Stimulated activated CD8-positive, alpha-beta memory T cell treated with anti-CD3 and anti-CD28 coated beads, Interleukin-12 subunit alpha, Interleukin-12 subunit beta, amount 100 ng/mL, for 1 hour (primary cell): ENCODE measurements around the gene RSL1D1.
"Not testable (repeated sequence)": the region's sequence is repeated elsewhere in the genome, so short reads cannot be mapped to it uniquely, and the experiment has no call there.

Source experiments
- DNase-seq: peaks from one replicate; pipeline ENCODE4 v3.0.0-alpha.2; 2020; ENCODE audit warnings: low read depth

RSL1D1 gene

GRCh38 chr16:11797166-11797956 is 54.0 kb downstream of the RSL1D1 start, which contains the start of gene ZC3H7A:
Gene ZC3H7A, minus strand, starts transcription at chr16:11797258. Its CDS starts 14,904 bp downstream, at chr16:11782354.
- peak; percentile 86 for DNase-seq

DNA sequence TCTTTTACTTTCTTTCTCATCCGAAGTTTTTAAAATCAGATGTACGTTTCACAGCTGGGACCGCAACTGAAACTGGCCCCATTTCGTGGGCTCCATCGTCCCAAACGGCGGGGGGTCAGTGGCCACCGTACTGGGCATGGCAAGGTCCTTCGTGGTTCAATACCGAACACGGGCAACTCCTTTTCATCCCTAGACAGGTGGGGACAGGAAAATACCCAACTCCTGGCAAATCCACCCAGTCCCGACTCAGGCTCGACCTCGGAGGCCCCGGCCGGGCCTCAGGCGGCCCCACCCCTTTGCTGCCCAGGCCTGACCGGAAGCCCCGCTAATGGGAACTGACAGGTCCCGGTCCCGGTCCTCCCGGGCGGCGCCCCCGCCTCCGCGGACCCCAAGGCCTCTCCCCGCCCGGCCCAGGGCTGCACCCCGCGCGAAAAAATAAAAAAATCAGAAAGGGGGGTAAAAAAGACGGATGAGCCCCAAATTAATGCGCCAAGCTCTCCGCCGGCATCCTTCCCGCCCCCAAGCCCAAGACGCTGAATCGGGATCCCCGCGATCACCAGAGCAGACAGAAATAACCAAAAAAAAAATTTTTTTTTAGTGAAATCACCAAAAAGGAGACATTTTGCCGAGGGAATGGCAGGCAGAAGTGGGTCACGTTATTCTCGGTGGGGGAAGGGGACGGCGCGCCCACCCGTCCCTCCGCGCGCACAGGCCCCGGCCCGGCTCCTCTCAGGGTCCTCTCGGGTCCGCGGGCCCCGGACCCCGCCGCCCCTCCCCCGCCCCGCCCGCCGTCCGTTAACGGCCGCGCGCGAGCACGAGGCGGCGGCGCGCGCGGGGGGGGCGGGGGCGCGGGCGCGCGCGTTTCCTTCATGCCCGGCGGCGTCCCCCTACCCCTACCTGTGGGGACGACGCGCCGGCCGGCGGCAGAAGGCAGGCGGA is 54.8 kb downstream of the RSL1D1 start:
- DNase-seq, result no peak

DNA sequence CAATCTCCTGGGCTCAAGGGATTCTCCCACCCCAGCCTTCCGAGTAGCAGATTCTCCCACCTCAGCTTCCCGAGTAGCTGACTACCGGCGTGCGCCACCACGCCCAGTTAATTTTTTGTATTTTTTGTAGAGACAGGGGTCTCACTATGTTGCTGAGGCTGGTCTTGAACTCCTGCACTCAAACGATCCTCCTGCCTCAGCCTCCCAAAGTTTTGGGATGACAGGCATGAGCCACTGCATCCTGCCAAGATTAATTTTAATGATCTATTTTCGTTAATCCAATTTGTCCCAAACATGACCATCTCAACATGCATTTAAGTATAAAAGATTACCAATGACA is 55.5 kb downstream of the RSL1D1 start:
- DNase-seq, result no peak

DNA sequence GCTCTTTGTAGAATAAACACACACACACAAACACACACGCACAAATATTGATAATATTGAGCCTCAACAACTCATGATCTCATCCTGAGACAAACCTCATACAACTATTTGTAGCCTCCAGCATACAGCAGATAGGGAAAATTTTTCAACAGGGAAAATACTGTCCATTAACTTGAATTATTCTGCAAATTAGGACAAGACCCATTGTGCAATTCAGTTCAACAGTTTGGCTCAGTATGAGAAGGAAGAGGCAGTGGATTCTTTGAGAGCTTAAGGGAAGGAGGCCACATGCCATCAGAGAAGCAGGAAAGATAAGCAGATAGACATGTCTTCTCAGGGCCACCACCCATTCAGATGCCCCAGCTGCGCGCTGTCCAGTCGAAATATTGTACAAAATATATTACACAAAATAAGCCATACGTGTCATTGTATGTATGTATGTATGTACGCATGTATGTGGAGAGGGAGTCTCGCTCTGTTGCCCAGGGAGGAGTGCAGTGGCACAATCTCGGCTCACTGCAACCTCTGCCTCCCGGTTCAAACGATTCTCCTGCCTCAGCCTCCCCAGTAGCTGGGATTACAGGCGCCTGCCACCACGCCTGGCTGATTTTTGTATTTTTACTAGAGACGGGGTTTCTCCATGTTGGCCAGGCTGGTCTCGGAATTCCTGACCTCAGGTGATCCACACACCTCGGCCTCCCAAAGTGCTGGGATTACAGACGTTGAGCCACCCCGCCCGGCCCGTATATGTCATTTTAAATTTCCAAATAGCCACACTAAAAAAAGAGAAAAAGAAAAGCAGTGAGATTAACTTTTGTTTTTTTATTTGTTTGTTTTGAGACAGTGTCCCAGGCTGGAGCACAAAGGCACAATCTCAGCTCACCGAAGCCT is 56.1 kb downstream of the RSL1D1 start:
- no peak for DNase-seq

DNA sequence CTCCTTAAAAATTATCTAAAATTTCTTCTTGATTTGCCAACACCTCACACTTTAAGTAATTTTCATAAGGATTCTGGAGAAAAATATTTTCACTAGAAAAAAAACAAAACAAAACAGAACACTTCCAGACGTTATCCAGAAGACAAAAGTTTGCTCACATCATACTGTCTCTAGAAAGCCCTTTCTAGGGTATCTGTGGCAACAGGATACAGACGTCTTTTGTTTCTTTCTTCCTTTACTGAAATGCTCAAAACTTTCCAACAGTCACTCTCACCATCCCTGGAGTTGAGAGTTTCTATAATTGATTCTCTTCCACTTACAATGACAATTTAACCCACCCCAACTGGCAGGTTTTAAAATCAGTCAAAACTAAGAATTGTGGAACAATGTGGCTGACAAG is 56.9 kb downstream of the RSL1D1 start:
- DNase-seq, result no peak

DNA sequence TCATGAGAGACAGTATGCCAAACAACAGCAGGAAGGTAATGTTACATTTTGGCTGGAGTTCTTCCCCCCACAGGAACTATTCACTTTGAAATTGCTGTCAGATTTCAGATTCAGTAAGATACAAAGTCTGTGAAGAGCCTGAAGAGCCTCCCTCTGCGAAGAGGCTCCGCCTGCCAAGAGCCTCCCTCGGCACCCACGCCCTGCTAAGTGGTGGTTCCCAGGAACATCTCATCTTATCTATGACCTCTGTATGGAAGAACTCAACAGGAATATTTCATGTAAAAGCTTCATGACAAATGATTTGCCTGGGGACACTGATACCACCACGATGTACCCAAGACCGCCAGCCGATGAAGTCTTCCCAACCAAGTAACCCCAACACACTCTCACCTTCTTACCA is 57.5 kb downstream of the RSL1D1 start:
- no peak for DNase-seq

DNA sequence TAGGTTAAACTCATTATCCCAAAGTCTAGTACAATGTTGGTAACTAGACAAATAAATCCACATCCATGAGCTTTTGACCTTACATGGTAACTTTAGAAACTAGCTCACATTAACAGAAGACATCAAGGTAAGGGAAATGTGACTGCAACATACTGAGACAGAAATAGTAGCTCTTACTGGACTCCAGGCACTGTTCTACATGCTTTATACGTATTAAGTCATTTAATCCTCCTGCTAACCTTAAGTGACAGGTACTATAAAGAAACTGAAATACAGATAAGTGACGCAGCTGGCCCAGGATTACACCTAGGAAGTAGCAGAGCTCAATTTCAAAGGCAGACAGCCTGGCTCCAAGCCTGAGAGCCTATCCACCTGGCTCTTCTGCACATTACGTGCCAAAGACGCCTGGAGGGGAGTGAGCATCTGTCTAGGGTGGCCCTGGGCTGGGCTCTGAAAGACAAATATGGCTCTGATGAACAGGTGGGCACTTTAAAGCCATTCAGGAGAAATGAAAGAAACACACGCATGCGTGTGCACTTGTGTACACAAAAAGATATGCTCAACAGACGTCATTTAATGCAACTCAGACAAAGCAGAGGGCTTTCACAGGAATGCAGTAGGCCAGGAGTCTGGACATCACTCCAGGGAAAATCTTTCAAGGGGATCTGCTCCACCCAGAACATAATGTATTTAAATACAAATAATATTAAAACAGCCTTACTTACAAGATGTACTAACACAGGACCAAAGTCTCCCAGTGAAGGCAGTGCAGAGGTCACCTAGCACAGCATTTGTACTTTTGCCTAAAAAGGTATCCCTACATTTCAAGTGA is 58.7 kb downstream of the RSL1D1 start:
- no peak for DNase-seq

- DNase-seq, result no peak
These were observed 60.1 kb downstream of the RSL1D1 start for GRCh38 chr16:11791144-11791828.

- DNase-seq, result no peak
These were observed 62.4 kb downstream of the RSL1D1 start for GRCh38 chr16:11788914-11789313.

- DNase-seq, result not testable (repeated sequence)
These were observed 66.3 kb downstream of the RSL1D1 start for GRCh38 chr16:11784980-11785599.

GRCh38 chr16:11784381-11784780 is 67.0 kb downstream of the RSL1D1 start:
- DNase-seq, result not testable (repeated sequence)

- no peak for DNase-seq
These were observed 67.3 kb downstream of the RSL1D1 start for GRCh38 chr16:11784038-11784369.
